Effector memory CD4-positive, alpha-beta T cell (primary cell): ENCODE measurements around the gene C14orf180.

ENCODE experiments used
- DNase-seq, 3 donors: peaks; one replicate each; pipeline ENCODE4 v3.0.0-alpha.2; 2020
- H3K27ac ChIP-seq: 2 replicates; pipeline ENCODE4 v1.7.0; 2013; ENCODE audit warnings: mild to moderate bottlenecking, low read length, moderate library complexity; ENCODE audit not compliant: insufficient read depth, poor library complexity, severe bottlenecking
- H3K27me3 ChIP-seq: replicated peaks from 2 replicates; pipeline ENCODE4 v1.7.0; 2013; ENCODE audit warnings: mild to moderate bottlenecking, low read length; ENCODE audit not compliant: insufficient read depth, control insufficient read depth, poor library complexity, severe bottlenecking
- H3K36me3 ChIP-seq: 2 replicates; pipeline ENCODE4 v1.7.0; 2013; ENCODE audit warnings: mild to moderate bottlenecking, low read length, moderate library complexity; ENCODE audit not compliant: control insufficient read depth, insufficient read depth
- H3K4me1 ChIP-seq: 2 replicates; pipeline ENCODE4 v1.7.0; 2013; ENCODE audit warnings: low read length, mild to moderate bottlenecking; ENCODE audit not compliant: control insufficient read depth, insufficient read depth, poor library complexity, severe bottlenecking
- H3K4me3 ChIP-seq: 2 replicates; pipeline ENCODE4 v1.7.0; 2013; ENCODE audit warnings: low read length, low read depth, mild to moderate bottlenecking; ENCODE audit not compliant: insufficient read depth, poor library complexity, severe bottlenecking
- H3K9me3 ChIP-seq: 2 replicates; pipeline ENCODE4 v1.7.0; 2013; ENCODE audit warnings: mild to moderate bottlenecking, low read length, moderate library complexity; ENCODE audit not compliant: control insufficient read depth

C14orf180 gene

GRCh38 chr14:104556256-104557021 is 23.1 kb upstream of the C14orf180 start:
- H3K36me3 ChIP-seq = no peaks in the 10 kb centered on the region
- H3K4me1 ChIP-seq = no peaks in the 10 kb centered on the region
- H3K27ac ChIP-seq = no peak overlapping the region
- H3K27me3 ChIP-seq = no peaks in the 10 kb centered on the region
- DNase-seq = no peak
- no peak overlapping the region for H3K4me3 ChIP-seq
- no peaks in the 10 kb centered on the region for H3K9me3 ChIP-seq

- Histone ChIP-seq H3K27ac (no peak overlapping the region), H3K36me3 (no peaks in the 10 kb centered on the region), H3K9me3 (no peaks in the 10 kb centered on the region), H3K4me3 (no peak overlapping the region), H3K27me3 (no peaks in the 10 kb centered on the region), H3K4me1 (no peaks in the 10 kb centered on the region)
- DNase-seq = no peak
Observed at GRCh38 chr14:104557086-104557485, 22.5 kb upstream of the C14orf180 start.

GRCh38 chr14:104557766-104558165 is 21.8 kb upstream of the C14orf180 start:
- H3K27me3 ChIP-seq = no peaks in the 10 kb centered on the region

GRCh38 chr14:104558231-104559027 is 21.1 kb upstream of the C14orf180 start:
- Histone ChIP-seq H3K36me3 (no peaks in the 10 kb centered on the region), H3K27ac (no peak overlapping the region), H3K4me3 (no peak overlapping the region), H3K27me3 (no peaks in the 10 kb centered on the region), H3K9me3 (no peaks in the 10 kb centered on the region), H3K4me1 (no peaks in the 10 kb centered on the region)
- no peak for DNase-seq

More at GRCh38 chr14:104557766-104558165, 21.8 kb upstream of the C14orf180 start:
- Histone ChIP-seq H3K27ac (no peak overlapping the region), H3K36me3 (no peaks in the 10 kb centered on the region), H3K4me3 (no peak overlapping the region), H3K9me3 (no peaks in the 10 kb centered on the region), H3K4me1 (no peaks in the 10 kb centered on the region)
- DNase-seq = no peak

- peaks cover 5% of the 10 kb centered on the region for H3K4me1 ChIP-seq
- DNase-seq = no peak
- H3K4me3 ChIP-seq = no peak overlapping the region
- no peak overlapping the region for H3K27ac ChIP-seq
- no peaks in the 10 kb centered on the region for H3K36me3 ChIP-seq
- H3K9me3 ChIP-seq = no peaks in the 10 kb centered on the region
- H3K27me3 ChIP-seq = no peaks in the 10 kb centered on the region
Observed at GRCh38 chr14:104559028-104559803, 20.3 kb upstream of the C14orf180 start.

GRCh38 chr14:104559804-104560585 is 19.6 kb upstream of the C14orf180 start:
- Histone ChIP-seq H3K4me3 (no peak overlapping the region), H3K27ac (no peak overlapping the region), H3K27me3 (no peaks in the 10 kb centered on the region), H3K9me3 (no peaks in the 10 kb centered on the region), H3K4me1 (peaks cover 5% of the 10 kb centered on the region), H3K36me3 (no peaks in the 10 kb centered on the region)
- DNase-seq = no peak

GRCh38 chr14:104560586-104560945 is 19.0 kb upstream of the C14orf180 start:
- Histone ChIP-seq H3K27me3 (no peaks in the 10 kb centered on the region), H3K9me3 (no peaks in the 10 kb centered on the region), H3K27ac (no peak overlapping the region), H3K4me3 (no peak overlapping the region), H3K36me3 (no peaks in the 10 kb centered on the region), H3K4me1 (peaks cover 5% of the 10 kb centered on the region)
- DNase-seq = no peak

GRCh38 chr14:104561124-104561557 is 18.4 kb upstream of the C14orf180 start:
- Histone ChIP-seq H3K9me3 (no peaks in the 10 kb centered on the region), H3K4me3 (no peak overlapping the region), H3K27ac (no peak overlapping the region), H3K36me3 (no peaks in the 10 kb centered on the region), H3K27me3 (no peaks in the 10 kb centered on the region), H3K4me1 (peaks cover 5% of the 10 kb centered on the region)
- no peak for DNase-seq

GRCh38 chr14:104561632-104562495 is 17.7 kb upstream of the C14orf180 start:
- Histone ChIP-seq H3K4me1 (peaks cover 5% of the 10 kb centered on the region), H3K27me3 (no peaks in the 10 kb centered on the region), H3K36me3 (no peaks in the 10 kb centered on the region), H3K4me3 (no peak overlapping the region), H3K9me3 (no peaks in the 10 kb centered on the region), H3K27ac (no peak overlapping the region)
- DNase-seq = no peak
